ENCODE results near the gene TUBB4A.

TUBB4A gene

GRCh38 chr19:6531163-6531955, 29.2 kb upstream of the TUBB4A start:
- POLR2A ChIA-PET (ENCODE audit: low non-redundant PET), result interaction anchor here (0.6 to 0.7 kb wide), 2 partner anchors 10 to 514 kb away, joined by 3 to 9 read pairs; no protein-coding TSS in a partner anchor
- no peak for DNase-seq (ENCODE audit: low spot score)
- CTCF ChIA-PET, result interaction anchor here (0.6 kb wide), 1 partner anchor 1628 kb away, joined by 3 read pairs; no protein-coding TSS in a partner anchor
- TF ChIP-seq CTCF (conservative IDR thresholded peaks at IDR 0.05; ENCODE audit: low read depth), result no peak
- H3K27ac ChIP-seq, result peak overlapping the region; percentile 71

DNA sequence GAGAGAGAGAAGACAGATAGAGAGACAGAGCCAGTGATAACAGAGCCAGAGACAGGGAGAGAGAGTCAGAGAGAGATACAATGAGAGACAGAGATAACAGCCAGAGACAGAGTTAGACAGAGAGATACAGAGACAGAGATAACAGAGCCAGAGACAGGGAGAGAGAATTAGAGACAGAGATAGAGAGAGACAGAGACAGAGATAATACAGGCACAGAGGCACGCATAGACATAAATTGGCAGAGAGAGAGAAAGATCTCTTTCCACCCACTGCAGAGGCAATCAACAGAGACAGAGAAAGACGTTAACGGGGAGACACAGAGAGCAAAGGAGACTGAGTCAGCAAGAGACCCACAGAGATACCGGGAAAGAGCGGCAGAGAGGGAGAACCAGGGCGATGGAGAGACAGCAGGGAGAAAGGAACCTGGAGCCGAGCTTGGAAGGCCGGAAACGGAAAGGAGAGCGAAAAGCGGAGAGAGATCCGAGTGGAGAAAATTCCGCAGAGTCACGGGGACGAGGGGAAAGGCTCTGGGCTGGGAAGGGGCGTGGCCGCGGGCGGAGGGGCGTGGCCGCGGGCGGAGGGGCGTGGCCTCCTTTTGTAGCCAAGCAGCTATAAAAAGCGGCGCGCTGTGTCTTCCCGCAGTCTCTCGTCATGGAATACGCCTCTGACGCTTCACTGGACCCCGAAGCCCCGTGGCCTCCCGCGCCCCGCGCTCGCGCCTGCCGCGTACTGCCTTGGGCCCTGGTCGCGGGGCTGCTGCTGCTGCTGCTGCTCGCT, 28.5 kb upstream of the TUBB4A start, which contains the start of gene TNFSF9:
Gene TNFSF9 (plus strand): TSS at position 641 of the 777 bp plus-strand sequence. CDS start 11 bp downstream, at position 652.
- ChIA-PET POLR2A (ENCODE audit: low non-redundant PET) (interaction anchor here (0.6 to 0.8 kb wide), 8 partner anchors 11 to 1301 kb away, joined by 3 to 8 read pairs (median 3); no protein-coding TSS in a partner anchor), CTCF (interaction anchor here (0.6 kb wide), 2 partner anchors 145 to 1628 kb away, joined by 3 read pairs; no protein-coding TSS in a partner anchor)
- no peak for TF ChIP-seq CTCF (conservative IDR thresholded peaks at IDR 0.05; ENCODE audit: low read depth)
- H3K27ac ChIP-seq, result peak within 1 kb of the TSS; percentile 71
- peak; percentile 94 for DNase-seq (ENCODE audit: low spot score)

DNA sequence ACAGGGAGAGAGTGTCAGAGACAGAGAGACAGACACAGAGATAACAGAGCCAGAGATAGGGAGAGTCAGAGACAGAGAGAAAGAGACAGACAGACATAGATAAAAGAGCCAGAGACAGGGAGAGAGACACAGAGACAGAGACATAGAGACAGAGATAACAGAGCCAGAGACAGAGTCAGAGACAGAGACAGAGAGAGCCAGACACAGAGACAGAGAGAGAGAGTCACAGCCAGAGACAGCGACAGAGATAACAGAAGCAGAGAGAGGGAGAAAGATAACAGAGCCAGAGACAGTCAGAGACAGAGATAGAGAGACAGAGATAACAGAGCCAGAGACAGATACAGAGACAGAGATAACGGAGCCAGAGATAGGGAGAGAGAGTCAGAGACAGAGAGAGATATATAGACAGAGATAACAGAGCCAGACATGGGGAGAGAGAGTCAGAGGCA, 27.9 kb upstream of the TUBB4A start:
- DNase-seq (ENCODE audit: low spot score), result no peak
- CTCF ChIA-PET, result interaction anchor here (0.6 kb wide), 1 partner anchor 145 kb away, joined by 3 read pairs; no protein-coding TSS in a partner anchor
- no peak for TF ChIP-seq CTCF (conservative IDR thresholded peaks at IDR 0.05; ENCODE audit: low read depth)
- no peak overlapping the region for H3K27ac ChIP-seq
- POLR2A ChIA-PET (ENCODE audit: low non-redundant PET), result interaction anchor here (0.6 to 0.8 kb wide), 4 partner anchors 11 to 1301 kb away, joined by 3 read pairs; no protein-coding TSS in a partner anchor

DNA sequence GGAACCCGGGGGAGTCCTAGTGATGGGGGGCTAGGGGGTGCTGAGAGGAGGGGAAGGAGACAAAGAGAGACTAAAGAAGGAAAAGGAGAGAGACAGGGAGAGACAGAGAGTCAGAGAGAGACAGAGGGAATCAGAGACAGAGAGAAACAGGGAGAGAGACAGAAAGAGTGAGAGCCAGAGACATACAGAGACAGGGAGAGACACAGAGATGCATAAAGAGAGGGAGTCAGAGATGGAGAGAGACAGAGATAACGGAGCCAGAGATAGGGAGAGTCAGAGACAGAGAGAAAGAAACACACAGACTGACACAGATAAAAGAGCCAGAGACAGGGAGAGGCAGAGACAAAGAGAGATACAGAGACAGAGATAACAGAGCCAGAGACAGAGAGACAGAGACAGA, 27.2 kb upstream of the TUBB4A start:
- ChIA-PET CTCF (no interaction called here), POLR2A (ENCODE audit: low non-redundant PET) (no interaction called here)
- no peak for DNase-seq (ENCODE audit: low spot score)
- H3K27ac ChIP-seq, result no peak overlapping the region
- TF ChIP-seq CTCF (conservative IDR thresholded peaks at IDR 0.05; ENCODE audit: low read depth), result no peak

- POLR2A ChIA-PET (ENCODE audit: low non-redundant PET), result no interaction called here
- TF ChIP-seq CTCF (conservative IDR thresholded peaks at IDR 0.05; ENCODE audit: low read depth), result no peak
- CTCF ChIA-PET, result no interaction called here
- H3K27ac ChIP-seq, result no peak overlapping the region; the same call in 1 of the 2 replicates
- DNase-seq (ENCODE audit: low spot score), result no peak
Observed at GRCh38 chr19:6528544-6529121, 26.5 kb upstream of the TUBB4A start.
